Measurements from ENCODE around the gene NUAK2. TPM values are rescaled to one million over a fixed set of nuclear protein-coding genes. Genes with fewer than 3 reads are reported as not detected.
A peak's percentile ranks its signal among the peaks of the same experiment; 100 is the strongest.

Gene NUAK2
- total RNA-seq, 3 donors from 2014 or later (not counting 1 experiment from before 2014, with no cell fraction given): 17.3 to 21.7 (median 21.5) TPM

GRCh38 chr1:205287767-205288559 lies 33.6 kb downstream of the NUAK2 start:
- H3K4me3 ChIP-seq (ENCODE audit: low read length): no peak overlapping the region

GRCh38 chr1:205287076-205287475 lies 34.5 kb downstream of the NUAK2 start:
- H3K27me3 ChIP-seq (ENCODE audit: control insufficient read depth, insufficient read depth, low read length): no peaks in the 10 kb centered on the region
- no peak for ATAC-seq
- H3K4me3 ChIP-seq (ENCODE audit: low read length): no peak overlapping the region
- H3K36me3 Mint-ChIP-seq: no peaks in the 10 kb centered on the region
- TF ChIP-seq CTCF (IDR thresholded peaks at IDR 0.05): no peak
- H3K4me1 ChIP-seq (ENCODE audit: control insufficient read depth, insufficient read depth, low read length): peaks cover 89% of the 10 kb centered on the region
- H3K27me3 Mint-ChIP-seq (ENCODE audit: low read depth in 2 of 2): no peaks in the 10 kb centered on the region
- H3K27ac Mint-ChIP-seq: peak overlapping the region; percentile 83 to 99
- H3K9me3 ChIP-seq (ENCODE audit: control insufficient read depth, insufficient read depth, low read length): no peaks in the 10 kb centered on the region
- no peaks in the 10 kb centered on the region for H3K9me3 Mint-ChIP-seq
- no peak for DNase-seq
- H3K4me1 Mint-ChIP-seq: peaks cover 71 to 86% of the 10 kb centered on the region in 2 donors
- H3K36me3 ChIP-seq (ENCODE audit: control insufficient read depth, insufficient read depth, low read length): no peaks in the 10 kb centered on the region
- H3K4me3 Mint-ChIP-seq: peak overlapping the region; percentile 91
- WGBS (ENCODE audit: insufficient coverage): 87% methylated on average over 3 of the region's 3 CpGs
- peak overlapping the region; percentile 82 for H3K27ac ChIP-seq (ENCODE audit: low read length)
- intact Hi-C loops (cut with micrococcal nuclease): loop anchor here (5.0 to 10.0 kb wide), 3 partner anchors 345 to 1962 kb away; partner anchors contain the start of gene ELK4

More at GRCh38 chr1:205287767-205288559, 33.6 kb downstream of the NUAK2 start:
- ATAC-seq (peak; percentile 69 to 89 (median 77)), DNase-seq (peak; percentile 75 to 94)
- Mint-ChIP-seq H3K27me3 (ENCODE audit: low read depth in 2 of 2) (no peaks in the 10 kb centered on the region), H3K27ac (peak overlapping the region; percentile 83 to 99), H3K9me3 (no peaks in the 10 kb centered on the region), H3K4me3 (peak overlapping the region; percentile 75), H3K36me3 (no peaks in the 10 kb centered on the region), H3K4me1 (peaks cover 63 to 79% of the 10 kb centered on the region in 2 donors)
- Histone ChIP-seq H3K27ac (ENCODE audit: low read length) (peak overlapping the region; percentile 82), H3K9me3 (ENCODE audit: control insufficient read depth, insufficient read depth, low read length) (no peaks in the 10 kb centered on the region), H3K36me3 (ENCODE audit: control insufficient read depth, insufficient read depth, low read length) (no peaks in the 10 kb centered on the region), H3K27me3 (ENCODE audit: control insufficient read depth, insufficient read depth, low read length) (no peaks in the 10 kb centered on the region), H3K4me1 (ENCODE audit: control insufficient read depth, insufficient read depth, low read length) (peaks cover 87% of the 10 kb centered on the region)
- no peak for TF ChIP-seq CTCF (IDR thresholded peaks at IDR 0.05)
- 13% methylated on average over 7 of the region's 8 CpGs for WGBS (ENCODE audit: insufficient coverage)
- intact Hi-C loops (cut with micrococcal nuclease): loop anchor here (1.0 to 10.0 kb wide), 5 partner anchors 25 to 1963 kb away; partner anchors contain the start of gene ELK4

GRCh38 chr1:205286335-205286950 lies 35.1 kb downstream of the NUAK2 start:
- no peaks in the 10 kb centered on the region for H3K27me3 Mint-ChIP-seq (ENCODE audit: low read depth in 2 of 2)
- H3K27ac ChIP-seq (ENCODE audit: low read length): peak overlapping the region; percentile 82
- peak overlapping the region; percentile 91 for H3K4me3 Mint-ChIP-seq
- peak overlapping the region; percentile 83 to 99 for H3K27ac Mint-ChIP-seq
- peak overlapping the region; percentile 26 for H3K4me3 ChIP-seq (ENCODE audit: low read length)
- ATAC-seq: no peak
- H3K4me1 Mint-ChIP-seq: peaks cover 65 to 81% of the 10 kb centered on the region in 2 donors
- no peaks in the 10 kb centered on the region for H3K36me3 ChIP-seq (ENCODE audit: control insufficient read depth, insufficient read depth, low read length)
- H3K4me1 ChIP-seq (ENCODE audit: control insufficient read depth, insufficient read depth, low read length): peaks cover 83% of the 10 kb centered on the region
- TF ChIP-seq CTCF (IDR thresholded peaks at IDR 0.05): no peak
- intact Hi-C loops (cut with micrococcal nuclease): loop anchor here (5.0 to 10.0 kb wide), 3 partner anchors 346 to 1962 kb away; partner anchors contain the start of gene ELK4
- peak; percentile 73 to 81 for DNase-seq
- no peaks in the 10 kb centered on the region for H3K36me3 Mint-ChIP-seq
- no peaks in the 10 kb centered on the region for H3K27me3 ChIP-seq (ENCODE audit: control insufficient read depth, insufficient read depth, low read length)
- 20% methylated on average over 9 of the region's 9 CpGs for WGBS (ENCODE audit: insufficient coverage)
- H3K9me3 ChIP-seq (ENCODE audit: control insufficient read depth, insufficient read depth, low read length): no peaks in the 10 kb centered on the region
- no peaks in the 10 kb centered on the region for H3K9me3 Mint-ChIP-seq

Data from natural killer cell (primary cell).